22Rv1 (cell line): ENCODE results near the gene ZBTB20.

ENCODE experiments used
- H3K27ac ChIP-seq: fragments of 450-650 bp; 2 replicates; pipeline ENCODE4 v1.5.1; 2017
- CTCF ChIP-seq: fragments of 450-650 bp; IDR thresholded peaks from 2 replicates; pipeline ENCODE4 v1.5.1; 2017; ENCODE audit warnings: mild to moderate bottlenecking
- ZFX ChIP-seq: fragments of 450-650 bp; IDR thresholded peaks from 2 replicates; pipeline ENCODE4 v1.6.1; 2017; ENCODE audit warnings: antibody characterized with exemption, borderline replicate concordance

Gene ZBTB20

GRCh38 chr3:114428044-114428595 lies 719.0 kb downstream of the ZBTB20 start:
- no peak overlapping the region for H3K27ac ChIP-seq
- TF ChIP-seq CTCF (no peak), ZFX (no peak)

- TF ChIP-seq CTCF (no peak), ZFX (no peak)
- no peak overlapping the region for H3K27ac ChIP-seq
Observed at GRCh38 chr3:114427285-114428043, 719.6 kb downstream of the ZBTB20 start.

DNA sequence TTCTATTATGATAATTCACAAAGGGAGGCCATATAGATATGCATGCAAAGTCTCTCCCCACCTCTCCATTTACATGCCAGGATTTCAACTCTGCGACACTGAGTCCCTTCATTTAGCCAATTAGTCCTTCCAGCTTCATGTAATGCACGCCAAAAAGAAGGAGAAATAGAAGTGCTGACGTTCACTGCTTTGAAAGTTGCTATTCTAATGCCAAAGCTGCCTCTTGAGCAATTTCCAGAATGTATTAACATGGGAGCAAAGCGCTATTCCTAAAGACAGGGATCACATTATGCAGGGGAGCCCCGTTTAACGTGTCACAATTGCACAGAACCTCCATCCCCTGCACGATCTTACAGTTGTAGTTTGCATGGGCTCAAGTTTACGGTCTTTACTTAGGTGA lies 722.8 kb downstream of the ZBTB20 start:
- TF ChIP-seq CTCF, result no peak
- TF ChIP-seq ZFX, result no peak

DNA sequence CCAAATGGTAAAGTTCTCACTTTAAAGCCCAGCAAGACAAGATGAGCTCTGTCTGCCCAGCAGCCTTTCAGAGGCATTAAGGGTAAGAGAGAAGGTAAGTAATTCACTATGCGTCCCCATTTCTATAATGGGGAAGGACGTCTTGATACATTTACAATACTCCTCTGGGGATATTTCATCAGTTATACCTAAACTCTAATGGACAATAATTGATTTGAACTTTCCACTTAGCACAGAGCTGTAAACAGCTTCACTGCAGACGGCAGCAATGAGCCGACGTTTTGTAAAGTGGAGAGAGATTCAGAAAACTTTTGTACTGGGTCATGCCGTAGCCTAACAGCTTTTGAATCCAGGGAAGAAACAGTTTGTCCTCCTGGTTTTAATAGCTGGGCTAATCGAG lies 725.9 kb downstream of the ZBTB20 start:
- TF ChIP-seq ZFX (no peak), CTCF (no peak)
- H3K27ac ChIP-seq, result no peak overlapping the region

More for the DNA sequence above, 722.8 kb downstream of the ZBTB20 start:
- H3K27ac ChIP-seq, result no peak overlapping the region

DNA sequence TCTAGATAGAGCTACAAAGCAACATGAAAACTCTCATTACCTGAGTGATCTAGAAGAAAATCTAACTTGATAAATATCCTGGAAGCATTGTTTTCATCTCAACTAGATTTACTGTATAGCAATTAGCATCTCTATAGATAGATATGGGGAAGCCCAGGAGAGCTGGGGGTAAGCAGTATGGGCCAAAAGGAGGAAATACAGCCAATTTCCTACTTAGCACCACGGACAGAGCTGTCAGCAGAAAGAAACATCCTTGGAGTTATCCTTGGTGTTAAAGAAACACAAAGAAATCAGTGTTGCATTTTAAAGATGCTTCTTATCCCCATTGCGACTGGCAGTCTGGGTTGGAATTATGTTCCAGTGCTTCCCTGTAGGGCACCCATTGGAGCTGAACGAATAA lies 727.0 kb downstream of the ZBTB20 start:
- no peak overlapping the region for H3K27ac ChIP-seq
- TF ChIP-seq CTCF, result no peak
- TF ChIP-seq ZFX, result no peak

DNA sequence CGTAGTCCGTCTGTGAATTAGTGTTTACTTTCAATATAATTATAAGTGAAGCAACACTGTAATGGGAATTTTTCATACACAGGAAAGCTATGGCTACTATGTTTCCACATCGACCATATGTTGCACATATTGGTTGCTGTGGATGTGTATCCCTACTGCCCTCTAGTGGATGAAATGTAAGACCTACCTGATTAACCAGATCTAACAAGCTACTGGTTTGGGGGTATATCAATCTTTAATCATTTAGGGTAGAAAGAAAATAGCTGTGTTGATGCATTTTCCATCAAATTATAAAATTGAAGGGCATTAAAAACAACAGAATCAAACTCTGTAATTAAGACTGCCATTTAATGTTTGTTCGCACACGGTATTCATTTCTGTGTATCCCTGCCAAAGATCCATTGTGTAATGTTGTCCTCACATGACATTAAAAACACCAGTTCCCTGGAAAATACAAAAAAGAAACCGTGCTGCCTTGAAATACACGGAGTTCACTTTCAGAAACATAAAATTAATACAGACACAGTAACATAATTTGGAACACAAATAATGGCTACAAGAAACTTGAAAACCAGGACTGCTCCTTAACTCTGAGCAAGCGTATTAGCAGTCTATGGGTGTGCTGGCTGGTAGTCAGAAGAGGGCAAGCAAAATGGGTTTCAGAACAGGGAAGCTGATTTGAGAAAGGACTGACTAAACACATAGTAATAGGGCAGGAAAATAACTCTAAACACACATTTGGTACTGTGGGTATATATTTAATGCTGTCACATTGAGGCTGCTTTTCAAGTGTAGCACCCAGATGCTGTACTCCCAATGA lies 728.2 kb downstream of the ZBTB20 start:
- H3K27ac ChIP-seq, result no peak overlapping the region
- TF ChIP-seq CTCF (peak; percentile 93), ZFX (no peak)
